Vagina (tissue), 2 donors: ENCODE data around the gene RMND5A. TPM values are rescaled to one million over a fixed set of nuclear protein-coding genes. Genes with fewer than 3 reads are reported as not detected.

ENCODE experiments used
- DNase-seq, 2 donors: peaks; one replicate each; pipeline ENCODE4 v3.0.0-alpha.2; 2017; ENCODE audit errors: extremely low spot score in 2 of 2
- H3K27ac ChIP-seq: fragments of 200-600 bp; sonication (generic); one replicate; pipeline ENCODE4 v1.5.1; 2019
- H3K27me3 ChIP-seq: fragments of 200-600 bp; sonication (generic); one replicate; pipeline ENCODE4 v1.5.1; 2019
- H3K36me3 ChIP-seq, 2 donors: fragments of 200-600 bp; sonication (generic); one replicate each; pipeline ENCODE4 v1.5.1; 2017 to 2019
- H3K4me1 ChIP-seq: fragments of 200-600 bp; sonication (generic); one replicate; pipeline ENCODE4 v1.5.1; 2019
- H3K4me3 ChIP-seq, 2 donors: fragments of 200-600 bp; sonication (generic); 1 replicate in 1 of 2; 2 replicates in 1 of 2; pipeline ENCODE4 v1.5.1; 2016 to 2019
- H3K9me3 ChIP-seq: fragments of 200-600 bp; sonication (generic); one replicate; pipeline ENCODE4 v1.5.1; 2019
- CTCF ChIP-seq, 3 experiments: fragments of 450-650 bp in 2 of 3; fragments of 200-600 bp in 1 of 3; sonication (generic) in 1 of 3; IDR thresholded peaks; one replicate each; pipeline ENCODE4 v1.5.1; 2017 to 2019; ENCODE audit warnings: antibody characterized with exemption in 3 of 3, mild to moderate bottlenecking in 2 of 3, moderate library complexity in 2 of 3
- POLR2A ChIP-seq, 2 donors: fragments of 450-650 bp; IDR thresholded peaks; one replicate each; pipeline ENCODE4 v1.6.1; 2017; ENCODE audit warnings: antibody characterized with exemption in 2 of 2, mild to moderate bottlenecking in 2 of 2, moderate library complexity in 2 of 2
- POLR2AphosphoS5 ChIP-seq, 2 donors: sonication (generic); formaldehyde crosslinking; IDR thresholded peaks; one replicate each; pipeline ENCODE4 v1.9.0; 2017; ENCODE audit warnings: antibody characterized with exemption in 2 of 2, mild to moderate bottlenecking in 2 of 2, low read depth in 1 of 2; ENCODE audit not compliant: insufficient read depth in 1 of 2
- intact Hi-C: fragments of 100-400 bp; cut with DNase I; formaldehyde crosslinking; loops from one replicate; pipeline ENCODE4 v1.15.1; 2023
- total RNA-seq: library from RNA; depleted of rRNA; stranded (reverse); fragments of >200 nt; gene quantifications from one replicate; pipeline ENCODE4 v1.2.3, GENCODE V29; 2016

RMND5A gene
- total RNA-seq, 1 donor from 2014 or later: 37.6 TPM

DNA sequence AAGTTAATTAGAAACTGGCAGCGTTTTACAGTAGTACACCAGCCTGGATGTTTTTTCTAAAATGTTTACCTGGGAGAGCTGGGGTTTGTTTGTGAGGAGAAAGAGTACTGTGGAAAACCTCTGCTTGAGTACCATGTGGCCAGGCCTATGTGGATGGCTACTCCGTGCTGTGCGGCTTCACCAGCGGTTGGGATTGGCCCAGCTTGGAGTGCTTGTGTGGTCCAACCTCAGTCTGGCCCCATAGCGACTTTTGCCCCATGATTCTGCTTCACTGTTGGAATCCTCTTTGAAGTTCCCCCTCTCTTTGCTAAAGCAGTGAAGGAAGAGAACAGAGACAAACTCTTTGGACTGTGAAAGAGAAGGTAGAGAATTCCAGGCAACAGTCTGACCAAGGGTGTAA is 54.8 kb downstream of the RMND5A start:
- Histone ChIP-seq H3K9me3 (no peaks in the 10 kb centered on the region), H3K36me3 (peaks cover 0 to 44% of the 10 kb centered on the region in 2 donors), H3K4me1 (no peaks in the 10 kb centered on the region), H3K4me3 (no peak overlapping the region), H3K27me3 (no peaks in the 10 kb centered on the region), H3K27ac (no peak overlapping the region)
- no peak for DNase-seq
- intact Hi-C loops: no loop called here
- TF ChIP-seq CTCF (IDR thresholded peaks at IDR 0.05) (no peak), POLR2AphosphoS5 (IDR thresholded peaks at IDR 0.05; ENCODE audit: insufficient read depth in 1 of 2, low read depth in 1 of 2) (no peak), POLR2A (IDR thresholded peaks at IDR 0.05) (no peak)

GRCh38 chr2:86775338-86775737 is 55.2 kb downstream of the RMND5A start:
- no peaks in the 10 kb centered on the region for H3K27me3 ChIP-seq
- intact Hi-C loops: no loop called here
- no peak for DNase-seq
- no peak overlapping the region for H3K27ac ChIP-seq
- peaks cover 0 to 40% of the 10 kb centered on the region in 2 donors for H3K36me3 ChIP-seq
- H3K4me3 ChIP-seq: no peak overlapping the region
- TF ChIP-seq POLR2A (IDR thresholded peaks at IDR 0.05): no peak
- no peak for TF ChIP-seq POLR2AphosphoS5 (IDR thresholded peaks at IDR 0.05; ENCODE audit: insufficient read depth in 1 of 2, low read depth in 1 of 2)
- TF ChIP-seq CTCF (IDR thresholded peaks at IDR 0.05): no peak
- H3K9me3 ChIP-seq: no peaks in the 10 kb centered on the region
- H3K4me1 ChIP-seq: no peaks in the 10 kb centered on the region

- no peak overlapping the region for H3K4me3 ChIP-seq
- DNase-seq: no peak
- intact Hi-C loops: no loop called here
These were observed 56.4 kb downstream of the RMND5A start for GRCh38 chr2:86776532-86776931.

DNA sequence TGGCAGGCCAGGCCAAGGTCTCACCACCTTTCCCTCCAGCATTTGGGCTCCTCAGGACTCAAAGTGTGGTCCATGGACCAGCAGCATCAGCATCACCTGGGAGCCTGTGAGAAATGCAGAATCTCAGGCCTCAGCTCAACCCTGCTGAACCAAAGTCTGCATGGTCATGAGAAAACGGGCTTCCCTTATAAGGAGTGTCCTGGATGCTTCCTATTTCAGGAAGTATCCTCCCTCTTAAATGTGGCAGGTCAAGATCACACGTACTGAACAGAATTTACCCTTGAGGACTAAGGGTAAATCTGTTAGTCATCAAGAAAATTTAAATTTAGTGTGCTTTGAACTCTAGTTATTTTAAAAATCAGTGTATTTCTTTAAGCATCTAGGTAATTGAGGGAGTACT is 58.9 kb downstream of the RMND5A start:
- intact Hi-C loops: no loop called here
- H3K9me3 ChIP-seq: no peaks in the 10 kb centered on the region

More at GRCh38 chr2:86776532-86776931, 56.4 kb downstream of the RMND5A start:
- H3K27ac ChIP-seq: no peak overlapping the region
- H3K27me3 ChIP-seq: no peaks in the 10 kb centered on the region
- H3K36me3 ChIP-seq: peaks cover 0 to 28% of the 10 kb centered on the region in 2 donors
- H3K4me1 ChIP-seq: no peaks in the 10 kb centered on the region
- no peaks in the 10 kb centered on the region for H3K9me3 ChIP-seq
- TF ChIP-seq POLR2AphosphoS5 (IDR thresholded peaks at IDR 0.05; ENCODE audit: insufficient read depth in 1 of 2, low read depth in 1 of 2): no peak
- TF ChIP-seq CTCF (IDR thresholded peaks at IDR 0.05): no peak
- no peak for TF ChIP-seq POLR2A (IDR thresholded peaks at IDR 0.05)

More for the DNA sequence above, 58.9 kb downstream of the RMND5A start:
- Histone ChIP-seq H3K4me1 (no peaks in the 10 kb centered on the region), H3K27me3 (no peaks in the 10 kb centered on the region), H3K36me3 (peaks cover 0 to 14% of the 10 kb centered on the region in 2 donors), H3K27ac (no peak overlapping the region), H3K4me3 (no peak overlapping the region)
- DNase-seq: no peak
- TF ChIP-seq POLR2A (IDR thresholded peaks at IDR 0.05) (no peak), POLR2AphosphoS5 (IDR thresholded peaks at IDR 0.05; ENCODE audit: insufficient read depth in 1 of 2, low read depth in 1 of 2) (no peak), CTCF (IDR thresholded peaks at IDR 0.05) (no peak)
